ENCODE measurements around the gene TP53BP1. TPM values are rescaled to one million over a fixed set of nuclear protein-coding genes. Genes with fewer than 3 reads are reported as not detected.

Gene TP53BP1
- total and polyA plus RNA-seq, 9 donors, result 33.9 to 49.9 (median 46.1) TPM

DNA sequence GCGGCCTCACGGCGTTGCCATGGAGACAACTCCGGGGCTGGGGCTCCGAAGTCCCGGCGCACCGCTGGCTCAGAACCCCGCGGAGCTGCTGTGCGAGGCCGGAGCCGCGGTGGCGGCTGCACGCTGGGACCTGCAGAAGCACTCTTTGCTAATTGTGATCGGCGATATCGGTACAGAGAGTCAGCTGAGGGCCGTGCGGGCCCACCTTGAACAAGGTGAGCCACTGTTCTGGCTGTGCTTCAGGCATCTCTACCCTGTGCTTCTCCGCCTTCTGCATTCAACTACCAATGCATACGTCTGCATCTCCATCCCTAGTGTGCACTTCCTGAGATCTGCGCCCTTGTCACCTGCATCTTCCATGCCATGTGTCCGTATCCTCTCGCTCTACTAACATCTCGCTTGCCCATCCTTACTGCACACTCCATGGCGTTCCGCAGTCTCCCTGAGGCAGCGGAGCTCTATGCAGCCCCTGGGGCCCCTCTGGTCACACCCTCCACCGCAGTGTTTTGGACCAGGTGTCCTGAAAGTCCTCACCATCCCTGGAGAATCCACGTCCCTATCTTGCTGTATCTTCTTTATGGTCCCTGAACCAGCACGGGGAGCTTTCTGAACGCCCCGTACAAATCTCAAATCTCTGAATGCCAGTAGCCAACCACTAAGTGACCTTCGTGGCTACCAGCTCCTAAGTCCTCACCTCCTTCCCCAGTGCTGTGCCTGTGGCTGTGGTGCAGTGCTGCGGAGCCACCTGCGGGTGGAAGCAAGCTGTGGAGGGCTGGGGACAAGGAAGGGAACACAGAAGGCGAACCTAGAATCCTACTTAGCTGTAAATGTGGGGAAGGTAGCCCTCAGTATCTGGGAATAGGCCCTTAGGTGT is 18.3 kb upstream of the TP53BP1 start:
- peak; percentile 47 for DNase-seq
- Histone ChIP-seq H3K27me3 (ENCODE audit: control insufficient read depth, insufficient read depth, low read length) (peaks cover 4% of the 10 kb centered on the region), H3K4me3 (ENCODE audit: low read length) (peak overlapping the region; percentile 59), H3K36me3 (ENCODE audit: control insufficient read depth, insufficient read depth, low read length) (peaks cover 2% of the 10 kb centered on the region), H3K27ac (ENCODE audit: low read length) (peak overlapping the region; percentile 64), H3K9me3 (replicated peaks; ENCODE audit: control insufficient read depth, low read depth, low read length) (no peaks in the 10 kb centered on the region), H3K4me1 (ENCODE audit: control insufficient read depth, insufficient read depth, low read length) (peaks cover 72% of the 10 kb centered on the region)
- WGBS (ENCODE audit: insufficient coverage), result 3% methylated on average over 34 of the region's 39 CpGs

GRCh38 chr15:43510200-43511011 is 17.4 kb upstream of the TP53BP1 start:
- Histone ChIP-seq H3K4me3 (ENCODE audit: low read length) (peak overlapping the region; percentile 59), H3K4me1 (ENCODE audit: control insufficient read depth, insufficient read depth, low read length) (peaks cover 71% of the 10 kb centered on the region), H3K36me3 (ENCODE audit: control insufficient read depth, insufficient read depth, low read length) (peaks cover 2% of the 10 kb centered on the region), H3K9me3 (replicated peaks; ENCODE audit: control insufficient read depth, low read depth, low read length) (no peaks in the 10 kb centered on the region), H3K27me3 (ENCODE audit: control insufficient read depth, insufficient read depth, low read length) (peaks cover 4% of the 10 kb centered on the region), H3K27ac (ENCODE audit: low read length) (peak overlapping the region; percentile 96)
- 0% methylated on average over 23 of the region's 41 CpGs for WGBS (ENCODE audit: insufficient coverage)
- DNase-seq, result peak; percentile 99

GRCh38 chr15:43509660-43510199 is 16.8 kb upstream of the TP53BP1 start:
- peaks cover 4% of the 10 kb centered on the region for H3K27me3 ChIP-seq (ENCODE audit: control insufficient read depth, insufficient read depth, low read length)
- H3K9me3 ChIP-seq (replicated peaks; ENCODE audit: control insufficient read depth, low read depth, low read length), result no peaks in the 10 kb centered on the region
- peak; percentile 54 for DNase-seq
- 11% methylated on average over 3 of the region's 8 CpGs for WGBS (ENCODE audit: insufficient coverage)
- peak overlapping the region; percentile 96 for H3K27ac ChIP-seq (ENCODE audit: low read length)
- peaks cover 2% of the 10 kb centered on the region for H3K36me3 ChIP-seq (ENCODE audit: control insufficient read depth, insufficient read depth, low read length)
- H3K4me1 ChIP-seq (ENCODE audit: control insufficient read depth, insufficient read depth, low read length), result peaks cover 64% of the 10 kb centered on the region
- peak overlapping the region; percentile 59 for H3K4me3 ChIP-seq (ENCODE audit: low read length)

DNA sequence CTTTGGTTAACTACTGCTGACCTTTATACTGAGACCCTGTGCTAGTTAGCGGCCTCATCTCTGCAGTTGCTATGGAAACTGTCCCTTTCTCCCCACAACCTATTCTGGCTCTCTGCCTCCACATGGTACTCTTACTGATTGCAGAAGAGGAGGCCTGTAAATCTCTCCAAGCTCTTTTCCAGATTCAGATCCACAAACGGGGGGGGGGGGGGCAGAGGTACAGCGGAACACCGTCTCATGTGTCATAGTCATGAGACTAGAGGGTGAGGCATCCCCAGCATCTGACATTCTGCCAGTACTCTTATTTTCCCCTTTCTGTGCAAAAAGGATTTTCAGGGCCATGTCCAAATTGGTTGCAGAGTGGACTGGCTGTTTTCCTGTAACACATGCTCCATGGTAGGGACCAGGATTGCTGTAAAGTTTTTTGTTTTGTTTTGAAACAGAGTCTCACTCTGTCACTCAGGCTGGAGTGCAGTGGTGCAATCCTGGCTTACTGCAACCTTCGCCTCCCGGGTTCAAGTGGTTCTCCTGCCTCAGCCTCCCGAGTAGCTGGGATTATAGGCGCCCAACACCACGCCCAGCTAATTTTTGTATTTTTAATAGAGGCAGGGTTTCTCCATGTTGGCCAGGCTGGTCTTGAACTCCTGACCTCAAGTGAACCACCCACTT is 16.2 kb upstream of the TP53BP1 start:
- Histone ChIP-seq H3K27ac (ENCODE audit: low read length) (peak overlapping the region; percentile 96), H3K27me3 (ENCODE audit: control insufficient read depth, insufficient read depth, low read length) (peaks cover 4% of the 10 kb centered on the region), H3K9me3 (replicated peaks; ENCODE audit: control insufficient read depth, low read depth, low read length) (no peaks in the 10 kb centered on the region), H3K36me3 (ENCODE audit: control insufficient read depth, insufficient read depth, low read length) (peaks cover 2% of the 10 kb centered on the region), H3K4me3 (ENCODE audit: low read length) (no peak overlapping the region), H3K4me1 (ENCODE audit: control insufficient read depth, insufficient read depth, low read length) (peaks cover 58% of the 10 kb centered on the region)
- 60% methylated on average over 3 of the region's 9 CpGs for WGBS (ENCODE audit: insufficient coverage)
- DNase-seq, result peak; percentile 81

- Histone ChIP-seq H3K36me3 (ENCODE audit: control insufficient read depth, insufficient read depth, low read length) (peaks cover 2% of the 10 kb centered on the region), H3K27ac (ENCODE audit: low read length) (peak overlapping the region; percentile 96)
Measured at GRCh38 chr15:43508421-43508820, 15.5 kb upstream of the TP53BP1 start.

DNA sequence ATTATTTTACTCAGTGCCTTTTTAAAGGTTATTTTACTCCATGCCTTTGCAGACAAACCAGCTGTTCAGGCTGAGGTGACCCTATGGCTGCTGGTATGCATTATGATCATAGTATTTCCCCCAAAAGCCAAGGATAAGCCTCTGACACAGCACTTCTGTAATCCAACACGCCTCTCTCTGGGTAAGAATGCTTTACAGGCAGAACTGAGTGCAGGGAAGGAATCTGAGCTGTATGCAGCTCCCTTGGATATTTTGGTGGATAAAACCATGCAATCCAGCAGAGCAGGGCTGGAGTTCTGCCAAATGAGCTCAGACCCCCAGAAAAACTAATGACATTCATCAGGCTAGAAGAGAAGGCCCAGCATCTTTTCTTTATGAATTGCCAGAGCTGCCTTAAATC is 12.8 kb upstream of the TP53BP1 start:
- H3K27ac ChIP-seq (ENCODE audit: low read length), result peak overlapping the region; percentile 23
- H3K9me3 ChIP-seq (replicated peaks; ENCODE audit: control insufficient read depth, low read depth, low read length), result no peaks in the 10 kb centered on the region
- no peaks in the 10 kb centered on the region for H3K36me3 ChIP-seq (ENCODE audit: control insufficient read depth, insufficient read depth, low read length)
- H3K27me3 ChIP-seq (ENCODE audit: control insufficient read depth, insufficient read depth, low read length), result no peaks in the 10 kb centered on the region
- no peak overlapping the region for H3K4me3 ChIP-seq (ENCODE audit: low read length)
- DNase-seq, result peak; percentile 75
- WGBS (ENCODE audit: insufficient coverage), result 0% methylated on average over 1 of the region's 1 CpG
- peaks cover 33% of the 10 kb centered on the region for H3K4me1 ChIP-seq (ENCODE audit: control insufficient read depth, insufficient read depth, low read length)

More at GRCh38 chr15:43508421-43508820, 15.5 kb upstream of the TP53BP1 start:
- Histone ChIP-seq H3K27me3 (ENCODE audit: control insufficient read depth, insufficient read depth, low read length) (peaks cover 4% of the 10 kb centered on the region), H3K4me1 (ENCODE audit: control insufficient read depth, insufficient read depth, low read length) (peaks cover 51% of the 10 kb centered on the region), H3K9me3 (replicated peaks; ENCODE audit: control insufficient read depth, low read depth, low read length) (no peaks in the 10 kb centered on the region), H3K4me3 (ENCODE audit: low read length) (no peak overlapping the region)
- no CpG with 5 or more reads among the region's 1 CpG for WGBS (ENCODE audit: insufficient coverage)
- DNase-seq, result no peak

DNA sequence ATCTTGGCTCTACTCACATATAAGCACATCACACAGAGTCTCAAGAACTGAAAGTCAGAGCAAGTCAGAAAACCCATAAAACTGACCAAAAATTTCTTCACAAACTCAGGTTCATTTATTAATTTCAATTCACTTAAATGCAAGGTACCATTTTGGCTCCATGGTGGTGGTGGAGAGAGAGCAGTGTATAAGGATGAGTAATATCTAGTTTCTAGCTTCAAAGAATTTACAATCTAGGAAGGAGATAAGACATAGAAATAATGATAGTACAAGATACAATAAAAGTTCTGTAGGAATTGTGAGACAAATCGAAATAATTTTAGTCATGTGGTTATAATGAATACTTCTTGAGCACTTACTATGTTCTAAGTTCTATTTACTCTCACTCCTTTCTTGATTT is 6.7 kb upstream of the TP53BP1 start:
- Histone ChIP-seq H3K4me3 (ENCODE audit: low read length) (no peak overlapping the region), H3K27ac (ENCODE audit: low read length) (no peak overlapping the region), H3K4me1 (ENCODE audit: control insufficient read depth, insufficient read depth, low read length) (no peaks in the 10 kb centered on the region), H3K9me3 (replicated peaks; ENCODE audit: control insufficient read depth, low read depth, low read length) (no peaks in the 10 kb centered on the region), H3K36me3 (ENCODE audit: control insufficient read depth, insufficient read depth, low read length) (no peaks in the 10 kb centered on the region), H3K27me3 (ENCODE audit: control insufficient read depth, insufficient read depth, low read length) (no peaks in the 10 kb centered on the region)
- no CpG with 5 or more reads among the region's 1 CpG for WGBS (ENCODE audit: insufficient coverage)
- no peak for DNase-seq

- WGBS (ENCODE audit: insufficient coverage), result no CpG with 5 or more reads among the region's 3 CpGs
Measured at GRCh38 chr15:43498990-43499389, 6.0 kb upstream of the TP53BP1 start.

DNA sequence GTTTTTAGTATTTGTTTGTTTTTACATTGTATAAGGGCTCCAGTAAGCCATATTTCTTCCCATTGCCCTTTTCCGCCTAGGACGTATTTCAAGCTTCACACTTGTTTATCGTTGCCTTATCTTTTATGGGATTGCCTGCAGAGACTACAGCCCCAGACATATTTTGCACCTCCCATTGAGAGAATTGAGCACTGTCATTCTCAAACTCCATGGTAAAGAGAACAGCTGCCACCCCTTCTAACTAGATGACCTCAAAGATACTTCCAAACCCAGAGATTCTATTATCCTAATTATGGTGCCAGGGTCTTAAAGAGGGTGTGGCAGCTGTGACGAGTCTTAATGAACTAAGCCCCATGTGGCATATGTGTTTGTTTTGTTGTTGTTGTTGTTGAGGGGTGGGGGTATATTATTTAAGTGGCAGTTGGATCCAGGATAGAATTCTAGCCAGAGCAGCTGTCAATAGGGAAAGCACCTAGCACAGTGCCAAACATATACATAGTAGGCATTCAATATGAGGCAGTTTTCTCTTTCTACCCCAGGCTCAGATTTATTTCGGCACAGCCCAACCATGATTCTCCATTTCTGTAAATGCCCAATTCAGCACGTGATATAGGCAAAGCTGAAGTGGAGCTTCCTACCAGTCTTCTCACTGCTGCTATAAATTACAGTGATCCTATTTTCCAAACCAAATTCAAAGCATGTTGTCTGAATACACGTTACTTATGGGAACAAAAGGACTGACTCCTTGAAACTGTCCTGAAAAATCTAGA is 932 bp upstream of the TP53BP1 start:
- peak; percentile 56 for DNase-seq
- WGBS (ENCODE audit: insufficient coverage), result 39% methylated on average over 3 of the region's 7 CpGs
- peak overlapping the region; percentile 93 for H3K27ac ChIP-seq (ENCODE audit: low read length)
- peak overlapping the region; percentile 92 for H3K4me3 ChIP-seq (ENCODE audit: low read length)
- H3K4me1 ChIP-seq (ENCODE audit: control insufficient read depth, insufficient read depth, low read length), result peaks cover 12% of the 10 kb centered on the region
- H3K9me3 ChIP-seq (replicated peaks; ENCODE audit: control insufficient read depth, low read depth, low read length), result no peaks in the 10 kb centered on the region
- peaks cover 17% of the 10 kb centered on the region for H3K36me3 ChIP-seq (ENCODE audit: control insufficient read depth, insufficient read depth, low read length)
- H3K27me3 ChIP-seq (ENCODE audit: control insufficient read depth, insufficient read depth, low read length), result no peaks in the 10 kb centered on the region

More at GRCh38 chr15:43498990-43499389, 6.0 kb upstream of the TP53BP1 start:
- Histone ChIP-seq H3K27me3 (ENCODE audit: control insufficient read depth, insufficient read depth, low read length) (no peaks in the 10 kb centered on the region), H3K27ac (ENCODE audit: low read length) (no peak overlapping the region), H3K9me3 (replicated peaks; ENCODE audit: control insufficient read depth, low read depth, low read length) (no peaks in the 10 kb centered on the region), H3K4me1 (ENCODE audit: control insufficient read depth, insufficient read depth, low read length) (peaks cover 2% of the 10 kb centered on the region), H3K4me3 (ENCODE audit: low read length) (no peak overlapping the region), H3K36me3 (ENCODE audit: control insufficient read depth, insufficient read depth, low read length) (no peaks in the 10 kb centered on the region)
- no peak for DNase-seq
